SU-DHL-6 (cell line): ENCODE results near the gene CLCNKA.

Experiments used
- H2AFZ ChIP-seq: fragments of 200-600 bp; sonication (generic); 2 replicates; pipeline ENCODE4 v1.6.1; 2014; ENCODE audit warnings: low read depth, mild to moderate bottlenecking, moderate library complexity, mixed read lengths, antibody characterized with exemption, low read length; ENCODE audit not compliant: severe bottlenecking
- H3F3A ChIP-seq: fragments of 200-600 bp; shearing (Covaris generic); 2 replicates; pipeline ENCODE4 v1.6.0; 2016; ENCODE audit warnings: antibody characterized with exemption, mild to moderate bottlenecking; ENCODE audit not compliant: insufficient read depth
- H3K27ac ChIP-seq: fragments of 200-600 bp; sonication (generic); 2 replicates; pipeline ENCODE4 v1.5.1; 2016; ENCODE audit warnings: low read depth, mild to moderate bottlenecking, low read length, moderate library complexity, mixed read lengths
- H3K27me3 ChIP-seq: fragments of 200-600 bp; sonication (generic), shearing (Covaris generic); 2 replicates; pipeline ENCODE4 v1.6.0; 2014; ENCODE audit warnings: mild to moderate bottlenecking, low read length
- H3K36me3 ChIP-seq: fragments of 200-600 bp; sonication (generic); 2 replicates; pipeline ENCODE4 v1.6.1; 2014; ENCODE audit warnings: mild to moderate bottlenecking, low read length, mixed read lengths
- H3K4me2 ChIP-seq: fragments of 300-600, 200-600 bp; shearing (Covaris generic), sonication (generic); 2 replicates; pipeline ENCODE4 v1.6.0; 2014; ENCODE audit warnings: low read length, low read depth, mild to moderate bottlenecking; ENCODE audit not compliant: poor library complexity, severe bottlenecking
- H3K4me3 ChIP-seq: fragments of 200-600 bp; sonication (generic); 2 replicates; pipeline ENCODE4 v1.5.1; 2014; ENCODE audit warnings: antibody characterized with exemption, low read length, mild to moderate bottlenecking, mixed read lengths; ENCODE audit not compliant: insufficient read depth, poor library complexity, severe bottlenecking
- H3K79me2 ChIP-seq: fragments of 200-600 bp; sonication (generic); 2 replicates; pipeline ENCODE4 v1.6.1; 2014; ENCODE audit warnings: mild to moderate bottlenecking, low read length, moderate library complexity; ENCODE audit not compliant: insufficient read depth
- H3K9ac ChIP-seq: fragments of 200-600 bp; sonication (generic); 2 replicates; pipeline ENCODE4 v1.7.0; 2014; ENCODE audit warnings: mild to moderate bottlenecking, low read length
- H3K9me2 ChIP-seq: fragments of 200-600 bp; sonication (generic); replicated peaks from 2 replicates; pipeline ENCODE4 v1.6.1; 2014; ENCODE audit warnings: low read length; ENCODE audit not compliant: insufficient read depth
- H3K9me3 ChIP-seq: fragments of 200-600 bp; sonication (generic); 2 replicates; pipeline ENCODE4 v1.6.1; 2014; ENCODE audit warnings: low read length, mixed read lengths; ENCODE audit not compliant: insufficient read depth
- H4K20me1 ChIP-seq: fragments of 200-600 bp; sonication (generic); 2 replicates; pipeline ENCODE4 v1.6.1; 2014; ENCODE audit warnings: low read depth, mild to moderate bottlenecking, antibody characterized with exemption, low read length, moderate library complexity, mixed read lengths
- EZH2phosphoT487 ChIP-seq: fragments of 200-600 bp; sonication (generic), shearing (Covaris generic); conservative IDR thresholded peaks from 2 replicates; pipeline ENCODE4 v1.6.1; 2018; ENCODE audit warnings: mild to moderate bottlenecking, antibody characterized with exemption, low read length, moderate library complexity, mixed read lengths
- TF ChIP-seq, protein P1 (sequence below): fragments of 200-600 bp; sonication (generic); IDR thresholded peaks from one replicate; pipeline ENCODE4 v1.5.1; 2017; ENCODE audit warnings: antibody characterized with exemption, mild to moderate bottlenecking, low read length, moderate library complexity; ENCODE audit not compliant: insufficient read depth, poor library complexity, severe bottlenecking

Gene CLCNKA

DNA sequence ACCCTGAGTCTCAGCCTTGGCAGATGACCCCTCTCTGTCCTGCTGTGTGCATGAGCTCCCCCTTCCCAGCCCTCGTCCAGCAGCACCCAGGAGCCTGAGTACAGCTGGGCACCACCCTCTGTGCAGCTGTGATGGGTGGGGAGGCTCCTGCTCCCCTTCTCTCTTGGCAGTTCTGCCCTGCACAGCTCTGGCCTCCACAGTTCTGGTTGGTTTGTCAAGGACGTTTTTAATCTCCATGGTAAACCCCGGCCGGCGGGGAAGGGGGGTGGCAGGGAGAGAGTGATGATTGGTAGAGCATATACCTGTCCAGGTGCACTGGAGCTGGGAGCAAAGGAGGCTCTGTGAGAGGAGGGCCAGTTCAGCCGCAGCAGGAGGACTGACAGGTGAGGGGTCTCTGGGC, at the start of gene CLCNKA:
TSS of gene CLCNKA (plus strand) at position 356 of the 400 bp plus-strand sequence. CDS start 584 bp downstream, outside the sequence.
- no peak within 1 kb of the TSS for H3K27ac ChIP-seq
- H4K20me1 ChIP-seq, result no peaks in the 10 kb centered on the region
- H3K36me3 ChIP-seq, result no peaks in the 10 kb centered on the region
- TF ChIP-seq, protein P1, sequence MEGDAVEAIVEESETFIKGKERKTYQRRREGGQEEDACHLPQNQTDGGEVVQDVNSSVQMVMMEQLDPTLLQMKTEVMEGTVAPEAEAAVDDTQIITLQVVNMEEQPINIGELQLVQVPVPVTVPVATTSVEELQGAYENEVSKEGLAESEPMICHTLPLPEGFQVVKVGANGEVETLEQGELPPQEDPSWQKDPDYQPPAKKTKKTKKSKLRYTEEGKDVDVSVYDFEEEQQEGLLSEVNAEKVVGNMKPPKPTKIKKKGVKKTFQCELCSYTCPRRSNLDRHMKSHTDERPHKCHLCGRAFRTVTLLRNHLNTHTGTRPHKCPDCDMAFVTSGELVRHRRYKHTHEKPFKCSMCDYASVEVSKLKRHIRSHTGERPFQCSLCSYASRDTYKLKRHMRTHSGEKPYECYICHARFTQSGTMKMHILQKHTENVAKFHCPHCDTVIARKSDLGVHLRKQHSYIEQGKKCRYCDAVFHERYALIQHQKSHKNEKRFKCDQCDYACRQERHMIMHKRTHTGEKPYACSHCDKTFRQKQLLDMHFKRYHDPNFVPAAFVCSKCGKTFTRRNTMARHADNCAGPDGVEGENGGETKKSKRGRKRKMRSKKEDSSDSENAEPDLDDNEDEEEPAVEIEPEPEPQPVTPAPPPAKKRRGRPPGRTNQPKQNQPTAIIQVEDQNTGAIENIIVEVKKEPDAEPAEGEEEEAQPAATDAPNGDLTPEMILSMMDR, result no peak
- TF ChIP-seq EZH2phosphoT487, result no peak
- H3K9ac ChIP-seq, result no peak within 1 kb of the TSS
- no peak within 1 kb of the TSS for H3K4me2 ChIP-seq
- H2AFZ ChIP-seq, result no peak within 1 kb of the TSS
- no peaks in the 10 kb centered on the region for H3K9me2 ChIP-seq
- H3K27me3 ChIP-seq, result no peaks in the 10 kb centered on the region
- H3K79me2 ChIP-seq, result no peaks in the 10 kb centered on the region
- H3K4me3 ChIP-seq, result no peak within 1 kb of the TSS
- no peaks in the 10 kb centered on the region for H3F3A ChIP-seq
- H3K9me3 ChIP-seq, result no peaks in the 10 kb centered on the region

DNA sequence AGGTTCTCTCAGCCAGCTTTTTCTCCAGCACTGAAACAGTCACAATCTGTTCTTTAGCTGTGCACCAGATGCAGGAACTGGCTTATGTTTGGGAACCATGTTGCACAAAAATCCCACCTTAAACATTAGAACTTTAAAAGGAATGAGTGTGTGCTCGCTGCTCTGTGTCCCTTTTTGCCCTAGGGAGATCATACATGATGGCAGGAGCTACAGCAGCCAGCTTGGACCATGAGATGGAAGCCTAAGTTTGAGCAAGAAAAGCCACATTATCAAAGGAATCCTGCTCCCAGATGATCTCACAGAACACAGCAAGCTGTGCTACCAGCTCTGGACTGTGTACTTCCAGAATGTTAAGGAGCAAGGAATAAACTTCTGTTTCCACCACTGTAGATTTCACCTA, 49.4 kb upstream of the CLCNKA start:
- no peaks in the 10 kb centered on the region for H3K9me2 ChIP-seq
- no peak overlapping the region for H3K9ac ChIP-seq
- no peaks in the 10 kb centered on the region for H4K20me1 ChIP-seq
- H3K4me3 ChIP-seq, result no peak overlapping the region
- peaks cover 6% of the 10 kb centered on the region for H3F3A ChIP-seq
- H3K4me2 ChIP-seq, result no peak overlapping the region
- H3K79me2 ChIP-seq, result peaks cover 66% of the 10 kb centered on the region
- TF ChIP-seq, protein P1, result no peak
- no peak for TF ChIP-seq EZH2phosphoT487
- no peaks in the 10 kb centered on the region for H3K9me3 ChIP-seq
- no peaks in the 10 kb centered on the region for H3K27me3 ChIP-seq
- no peak overlapping the region for H2AFZ ChIP-seq
- no peak overlapping the region for H3K27ac ChIP-seq
- H3K36me3 ChIP-seq, result peaks cover 24% of the 10 kb centered on the region

DNA sequence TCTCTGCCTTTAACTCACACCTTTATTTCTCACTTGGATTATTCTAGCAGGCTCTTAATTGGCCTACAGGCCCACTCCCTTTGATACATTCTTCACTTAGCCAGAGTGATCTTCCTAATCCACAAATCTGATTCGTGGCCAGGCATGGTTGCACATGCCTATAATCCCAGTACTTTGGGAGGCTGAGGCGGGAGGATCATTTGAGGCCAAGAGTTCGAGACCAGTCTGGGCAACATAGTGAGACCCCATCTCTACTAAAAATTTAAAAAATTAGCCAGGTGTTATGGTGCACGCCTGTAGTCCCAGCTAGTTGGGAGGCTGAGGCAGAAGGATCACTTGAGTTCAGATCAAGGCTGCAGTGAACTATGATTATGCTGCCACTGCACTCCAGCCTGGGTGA, 48.1 kb upstream of the CLCNKA start:
- peaks cover 24% of the 10 kb centered on the region for H3K36me3 ChIP-seq
- H3F3A ChIP-seq, result peaks cover 6% of the 10 kb centered on the region
- no peak overlapping the region for H2AFZ ChIP-seq
- H3K79me2 ChIP-seq, result peaks cover 53% of the 10 kb centered on the region
- H4K20me1 ChIP-seq, result no peaks in the 10 kb centered on the region
- no peak overlapping the region for H3K9ac ChIP-seq
- H3K9me2 ChIP-seq, result no peaks in the 10 kb centered on the region
- H3K4me2 ChIP-seq, result peak overlapping the region; percentile 89
- H3K4me3 ChIP-seq, result no peak overlapping the region
- no peak overlapping the region for H3K27ac ChIP-seq
- TF ChIP-seq, protein P1, result no peak
- TF ChIP-seq EZH2phosphoT487, result no peak
- no peaks in the 10 kb centered on the region for H3K27me3 ChIP-seq
- H3K9me3 ChIP-seq, result no peaks in the 10 kb centered on the region
